ENCODE data around the gene ZNRF2. TPM values are rescaled to one million over a fixed set of nuclear protein-coding genes. Genes with fewer than 3 reads are reported as not detected.
A peak's percentile ranks its signal among the peaks of the same experiment; 100 is the strongest.

The ZNRF2 gene
- total and polyA plus RNA-seq, 10 of the 15 experiments (the other 5 are each of a cell fraction or from before 2014, with no cell fraction given), result 1.2 to 20.4 (median 9.5) TPM

DNA sequence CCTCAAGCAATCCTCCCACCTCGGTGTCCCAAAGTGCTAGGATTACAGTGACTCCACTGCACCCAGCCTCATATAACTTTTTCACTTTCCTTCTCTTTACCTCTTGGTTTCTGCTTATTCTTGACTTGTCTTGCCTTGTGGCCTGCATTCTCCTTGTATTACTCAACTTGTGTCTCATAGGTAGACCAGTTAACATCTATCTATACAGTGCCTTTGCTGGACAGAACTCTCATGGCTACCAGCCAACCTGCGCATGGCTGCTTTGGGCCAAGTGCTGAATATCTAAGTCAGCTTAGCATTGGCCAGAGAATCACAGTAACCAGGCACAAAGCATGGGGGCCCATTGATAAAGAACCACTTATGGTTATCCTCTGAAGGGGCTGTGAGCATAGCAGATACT lies 42.6 kb upstream of the ZNRF2 start:
- Histone ChIP-seq H4K20me1 (ENCODE audit: control insufficient read depth, insufficient read depth) (no peaks in the 10 kb centered on the region), H3K36me3 (ENCODE audit: control insufficient read depth in 2 of 2, insufficient read depth in 2 of 2, low read length in 1 of 2) (no peaks in the 10 kb centered on the region), H3K4me1 (ENCODE audit: control insufficient read depth, insufficient read depth, low read length) (peaks cover 27% of the 10 kb centered on the region), H3K79me2 (ENCODE audit: control insufficient read depth, insufficient read depth, low read length) (no peaks in the 10 kb centered on the region), H3K27ac (ENCODE audit: control insufficient read depth, insufficient read depth) (no peak overlapping the region), H3K4me2 (ENCODE audit: control insufficient read depth, insufficient read depth) (no peak overlapping the region), H2AFZ (ENCODE audit: control insufficient read depth, low read depth, low read length) (no peak overlapping the region), H3K9ac (ENCODE audit: control insufficient read depth, insufficient read depth, low read length) (no peak overlapping the region), H3K4me3 (no peak overlapping the region), H3K9me3 (replicated peaks; ENCODE audit: control insufficient read depth, insufficient read depth, low read length) (no peaks in the 10 kb centered on the region; the same call in 1 of the 3 replicates), H3K27me3 (replicated peaks in 1 of 2; ENCODE audit: control insufficient read depth in 2 of 2, insufficient read depth in 2 of 2, low read length in 1 of 2) (no peaks in the 10 kb centered on the region)
- no peak for ATAC-seq
- POLR2A ChIA-PET, result no interaction called here
- TF ChIP-seq, protein P1, sequence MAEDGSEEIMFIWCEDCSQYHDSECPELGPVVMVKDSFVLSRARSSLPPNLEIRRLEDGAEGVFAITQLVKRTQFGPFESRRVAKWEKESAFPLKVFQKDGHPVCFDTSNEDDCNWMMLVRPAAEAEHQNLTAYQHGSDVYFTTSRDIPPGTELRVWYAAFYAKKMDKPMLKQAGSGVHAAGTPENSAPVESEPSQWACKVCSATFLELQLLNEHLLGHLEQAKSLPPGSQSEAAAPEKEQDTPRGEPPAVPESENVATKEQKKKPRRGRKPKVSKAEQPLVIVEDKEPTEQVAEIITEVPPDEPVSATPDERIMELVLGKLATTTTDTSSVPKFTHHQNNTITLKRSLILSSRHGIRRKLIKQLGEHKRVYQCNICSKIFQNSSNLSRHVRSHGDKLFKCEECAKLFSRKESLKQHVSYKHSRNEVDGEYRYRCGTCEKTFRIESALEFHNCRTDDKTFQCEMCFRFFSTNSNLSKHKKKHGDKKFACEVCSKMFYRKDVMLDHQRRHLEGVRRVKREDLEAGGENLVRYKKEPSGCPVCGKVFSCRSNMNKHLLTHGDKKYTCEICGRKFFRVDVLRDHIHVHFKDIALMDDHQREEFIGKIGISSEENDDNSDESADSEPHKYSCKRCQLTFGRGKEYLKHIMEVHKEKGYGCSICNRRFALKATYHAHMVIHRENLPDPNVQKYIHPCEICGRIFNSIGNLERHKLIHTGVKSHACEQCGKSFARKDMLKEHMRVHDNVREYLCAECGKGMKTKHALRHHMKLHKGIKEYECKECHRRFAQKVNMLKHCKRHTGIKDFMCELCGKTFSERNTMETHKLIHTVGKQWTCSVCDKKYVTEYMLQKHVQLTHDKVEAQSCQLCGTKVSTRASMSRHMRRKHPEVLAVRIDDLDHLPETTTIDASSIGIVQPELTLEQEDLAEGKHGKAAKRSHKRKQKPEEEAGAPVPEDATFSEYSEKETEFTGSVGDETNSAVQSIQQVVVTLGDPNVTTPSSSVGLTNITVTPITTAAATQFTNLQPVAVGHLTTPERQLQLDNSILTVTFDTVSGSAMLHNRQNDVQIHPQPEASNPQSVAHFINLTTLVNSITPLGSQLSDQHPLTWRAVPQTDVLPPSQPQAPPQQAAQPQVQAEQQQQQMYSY (CRISPR knock-in tag; IDR thresholded peaks at IDR 0.05), result no peak
- TF ChIP-seq RUNX3 (IDR thresholded peaks at IDR 0.05; ENCODE audit: low read length), result 0 out of 2 replicates have a peak, but pooled peaks have one; percentile 25
- no peak for DNase-seq (ENCODE audit: low read depth, low spot score)
- no peak for FAIRE-seq
- SMC1A ChIA-PET (ENCODE audit: uncharacterized antibody, unreplicated experiment), result interaction anchor here (1.1 to 3.8 kb wide), 4 partner anchors 18 to 62 kb away, joined by 4 to 14 read pairs (median 8); no protein-coding TSS in a partner anchor
- no TSS peak for BruUV-seq (replicated peaks)
- RAD21 ChIA-PET (ENCODE audit: unreplicated experiment), result interaction anchor here (3.1 kb wide), 1 partner anchor 33 kb away, joined by 17 read pairs; no protein-coding TSS in a partner anchor
- CTCF ChIA-PET, result interaction anchor here (0.6 to 3.5 kb wide), 3 partner anchors 33 to 48 kb away, joined by 3 to 12 read pairs (median 5); no protein-coding TSS in a partner anchor
- in situ Hi-C loops (cut with MboI), result no loop called here
- intact Hi-C loops (cut with micrococcal nuclease; ENCODE audit: unreplicated experiment), result no loop called here
- WGBS (ENCODE audit: insufficient coverage, insufficient replicate concordance, low lambda C conversion rate, missing lambda C conversion rate), result 93% methylated on average over 2 of the region's 2 CpGs

DNA sequence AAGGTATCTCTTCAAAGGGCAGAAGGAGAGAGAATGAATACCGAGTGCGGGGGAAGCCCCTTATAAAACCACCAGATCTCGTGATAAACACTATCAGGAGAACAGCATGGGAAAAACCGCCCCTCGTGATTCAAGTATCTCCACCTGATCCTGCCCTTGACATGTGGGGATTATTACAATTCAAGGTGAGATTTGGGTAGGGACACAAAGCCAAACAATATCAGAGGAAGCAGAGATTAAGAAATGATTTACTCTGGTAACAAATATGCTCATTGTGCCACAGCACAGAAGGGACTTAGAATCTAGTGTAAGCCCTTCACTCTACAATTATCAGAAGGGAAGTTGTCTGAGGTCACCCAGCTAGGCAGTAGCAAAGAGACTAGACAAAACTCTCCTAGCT lies 40.1 kb upstream of the ZNRF2 start:
- no peak for DNase-seq (ENCODE audit: low read depth, low spot score)
- CTCF ChIA-PET, result interaction anchor here (1.2 to 1.6 kb wide), 2 partner anchors 29 to 305 kb away, joined by 3 to 4 read pairs; no protein-coding TSS in a partner anchor
- no peak for FAIRE-seq
- no peaks in the 10 kb centered on the region for H3K79me2 ChIP-seq (ENCODE audit: control insufficient read depth, insufficient read depth, low read length)
- H3K9ac ChIP-seq (ENCODE audit: control insufficient read depth, insufficient read depth, low read length), result no peak overlapping the region
- no peak overlapping the region for H3K4me2 ChIP-seq (ENCODE audit: control insufficient read depth, insufficient read depth)
- no peaks in the 10 kb centered on the region for H3K27me3 ChIP-seq (replicated peaks in 1 of 2; ENCODE audit: control insufficient read depth in 2 of 2, insufficient read depth in 2 of 2, low read length in 1 of 2)
- no peak overlapping the region for H3K27ac ChIP-seq (ENCODE audit: control insufficient read depth, insufficient read depth)
- TF ChIP-seq FOXK2 (IDR thresholded peaks at IDR 0.05) (no peak), TCF7 (IDR thresholded peaks at IDR 0.05; ENCODE audit: borderline replicate concordance) (no peak), RAD51 (IDR thresholded peaks at IDR 0.05) (no peak), MYC (IDR thresholded peaks at IDR 0.05; ENCODE audit: insufficient read depth, insufficient read length, insufficient replicate concordance, low read length, severe bottlenecking) (no peak), BACH1 (IDR thresholded peaks at IDR 0.05; ENCODE audit: borderline replicate concordance) (no peak), NRF1 (conservative IDR thresholded peaks at IDR 0.05; ENCODE audit: low read depth, low read length) (no peak)
- peaks cover 19% of the 10 kb centered on the region for H3K4me1 ChIP-seq (ENCODE audit: control insufficient read depth, insufficient read depth, low read length)
- in situ Hi-C loops (cut with MboI), result no loop called here
- 24% methylated on average over 5 of the region's 5 CpGs for WGBS (ENCODE audit: insufficient coverage, insufficient replicate concordance, low lambda C conversion rate, missing lambda C conversion rate)
- POLR2A ChIA-PET, result interaction anchor here (2.0 kb wide), 1 partner anchor 8 kb away, joined by 6 read pairs; no protein-coding TSS in a partner anchor
- BruUV-seq (replicated peaks), result no TSS peak
- no peak for ATAC-seq
- H2AFZ ChIP-seq (ENCODE audit: control insufficient read depth, low read depth, low read length), result no peak overlapping the region
- intact Hi-C loops (cut with micrococcal nuclease; ENCODE audit: unreplicated experiment), result no loop called here
- no peaks in the 10 kb centered on the region for H3K36me3 ChIP-seq (ENCODE audit: control insufficient read depth in 2 of 2, insufficient read depth in 2 of 2, low read length in 1 of 2)
- SMC1A ChIA-PET (ENCODE audit: uncharacterized antibody, unreplicated experiment), result no interaction called here
- RAD21 ChIA-PET (ENCODE audit: unreplicated experiment), result no interaction called here
- H3K9me3 ChIP-seq (replicated peaks; ENCODE audit: control insufficient read depth, insufficient read depth, low read length), result no peaks in the 10 kb centered on the region; the same call in 2 of the 3 replicates
- H3K4me3 ChIP-seq, result no peak overlapping the region
- H4K20me1 ChIP-seq (ENCODE audit: control insufficient read depth, insufficient read depth), result no peaks in the 10 kb centered on the region

Data from GM12878 (cell line).